BE2C (cell line): ENCODE results near the gene NTNG2.

Experiments used
- DNase-seq: peaks from one replicate; pipeline ENCODE4 v3.0.0-alpha.2; 2020
- H3K27me3 ChIP-seq: fragments of 250-450 bp; sonication (Bioruptor Pico); 2 replicates; pipeline ENCODE4 v1.5.1; 2020; ENCODE audit warnings: mild to moderate bottlenecking
- H3K36me3 ChIP-seq: fragments of 250-450 bp; sonication (Bioruptor Pico); 2 replicates; pipeline ENCODE4 v1.5.1; 2020; ENCODE audit warnings: mild to moderate bottlenecking
- H3K4me1 ChIP-seq: fragments of 250-450 bp; sonication (Bioruptor Pico); 2 replicates; pipeline ENCODE4 v1.5.1; 2020
- H3K4me3 ChIP-seq: 2 replicates; pipeline ENCODE4 v1.5.1; 2011; ENCODE audit warnings: low read depth, low read length
- H3K9me3 ChIP-seq: fragments of 250-450 bp; sonication (Bioruptor Pico); 2 replicates; pipeline ENCODE4 v1.5.1; 2020
- TF ChIP-seq, protein P1 (sequence below): IDR thresholded peaks from 2 replicates; pipeline ENCODE4 v1.5.1; 2012; ENCODE audit warnings: mild to moderate bottlenecking, low read depth, low read length

The NTNG2 gene

DNA sequence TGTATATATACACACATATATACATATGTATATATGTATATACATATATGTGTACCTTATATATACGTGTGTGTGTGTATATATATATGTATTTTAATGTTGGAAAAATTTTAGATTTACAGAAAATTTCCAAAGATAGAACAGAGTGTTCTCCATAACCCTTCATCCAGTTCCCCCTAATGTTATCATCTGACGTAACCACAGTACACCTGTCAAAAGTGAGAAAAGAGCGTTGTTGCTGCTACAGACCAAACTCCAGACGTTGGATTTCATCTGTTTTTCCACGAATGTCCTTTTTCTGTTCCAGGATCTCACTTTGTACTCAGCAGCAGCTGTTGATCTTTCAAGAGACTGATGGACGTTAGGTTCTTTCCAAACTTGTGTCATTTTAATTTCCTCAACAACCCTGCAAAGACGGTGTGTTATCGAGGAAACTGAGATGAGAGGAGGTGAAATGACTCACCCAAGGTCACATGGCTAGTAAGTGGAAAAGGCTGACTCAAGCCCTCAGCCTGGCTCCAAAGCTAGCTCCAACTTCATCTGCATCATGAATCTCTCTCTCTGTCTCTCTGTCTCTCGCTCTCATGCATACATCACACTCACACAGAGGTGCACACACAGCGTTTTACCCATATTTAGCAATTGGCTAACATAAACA, 17.0 kb upstream of the NTNG2 start:
- H3K4me3 ChIP-seq, result no peak overlapping the region
- DNase-seq, result no peak
- H3K27me3 ChIP-seq, result no peaks in the 10 kb centered on the region; the same call in 1 of the 2 replicates
- H3K36me3 ChIP-seq, result no peaks in the 10 kb centered on the region
- H3K9me3 ChIP-seq, result no peaks in the 10 kb centered on the region
- TF ChIP-seq, protein P1, sequence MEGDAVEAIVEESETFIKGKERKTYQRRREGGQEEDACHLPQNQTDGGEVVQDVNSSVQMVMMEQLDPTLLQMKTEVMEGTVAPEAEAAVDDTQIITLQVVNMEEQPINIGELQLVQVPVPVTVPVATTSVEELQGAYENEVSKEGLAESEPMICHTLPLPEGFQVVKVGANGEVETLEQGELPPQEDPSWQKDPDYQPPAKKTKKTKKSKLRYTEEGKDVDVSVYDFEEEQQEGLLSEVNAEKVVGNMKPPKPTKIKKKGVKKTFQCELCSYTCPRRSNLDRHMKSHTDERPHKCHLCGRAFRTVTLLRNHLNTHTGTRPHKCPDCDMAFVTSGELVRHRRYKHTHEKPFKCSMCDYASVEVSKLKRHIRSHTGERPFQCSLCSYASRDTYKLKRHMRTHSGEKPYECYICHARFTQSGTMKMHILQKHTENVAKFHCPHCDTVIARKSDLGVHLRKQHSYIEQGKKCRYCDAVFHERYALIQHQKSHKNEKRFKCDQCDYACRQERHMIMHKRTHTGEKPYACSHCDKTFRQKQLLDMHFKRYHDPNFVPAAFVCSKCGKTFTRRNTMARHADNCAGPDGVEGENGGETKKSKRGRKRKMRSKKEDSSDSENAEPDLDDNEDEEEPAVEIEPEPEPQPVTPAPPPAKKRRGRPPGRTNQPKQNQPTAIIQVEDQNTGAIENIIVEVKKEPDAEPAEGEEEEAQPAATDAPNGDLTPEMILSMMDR, result no peak
- peaks cover 5% of the 10 kb centered on the region; the same call in 1 of the 2 replicates for H3K4me1 ChIP-seq

DNA sequence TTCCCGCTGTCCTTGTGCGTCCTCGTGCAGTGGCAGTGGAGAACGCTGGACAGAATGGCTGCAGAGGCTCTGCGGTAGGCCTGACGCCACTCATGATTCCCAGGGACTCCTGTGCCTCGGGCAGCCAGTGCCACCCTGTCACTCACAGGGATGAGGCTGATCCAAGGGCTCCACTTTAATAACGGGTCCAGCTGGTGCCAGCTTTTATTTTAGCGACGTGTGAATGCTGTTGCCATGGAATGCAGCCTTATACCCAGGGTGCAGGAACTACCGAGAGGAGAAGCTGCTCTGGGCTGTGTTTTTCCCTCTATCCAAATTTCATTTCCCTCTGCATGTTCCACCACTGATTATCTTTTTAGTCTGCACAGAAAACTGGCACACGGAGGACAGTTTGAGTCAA, 15.8 kb upstream of the NTNG2 start:
- TF ChIP-seq, protein P1, result no peak
- Histone ChIP-seq H3K9me3 (no peaks in the 10 kb centered on the region), H3K4me1 (peaks cover 5% of the 10 kb centered on the region; the same call in 1 of the 2 replicates), H3K27me3 (no peaks in the 10 kb centered on the region; the same call in 1 of the 2 replicates), H3K4me3 (no peak overlapping the region), H3K36me3 (no peaks in the 10 kb centered on the region)
- DNase-seq, result no peak

DNA sequence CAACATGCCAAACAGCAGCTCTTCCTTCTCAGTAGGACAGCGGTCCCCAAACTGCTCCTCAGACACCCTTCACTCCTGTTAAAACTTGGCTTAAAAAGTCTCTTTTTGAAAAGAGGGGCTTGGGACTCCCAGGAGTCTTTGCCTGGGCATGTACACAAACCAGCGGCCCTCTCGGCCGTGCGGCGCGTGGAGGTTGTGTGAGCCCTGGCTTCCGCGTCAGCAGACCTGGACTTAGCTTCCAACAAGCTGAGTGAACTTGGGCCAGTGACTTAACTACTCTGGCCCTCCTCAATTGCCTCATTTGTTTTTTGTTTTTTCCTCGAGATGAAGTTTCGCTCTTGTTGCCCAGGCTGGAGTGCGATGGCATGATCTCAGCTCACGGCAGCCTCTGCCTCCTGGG, 15.3 kb upstream of the NTNG2 start:
- H3K4me1 ChIP-seq, result peaks cover 5% of the 10 kb centered on the region; the same call in 1 of the 2 replicates
- DNase-seq, result no peak
- H3K27me3 ChIP-seq, result no peaks in the 10 kb centered on the region; the same call in 1 of the 2 replicates
- TF ChIP-seq, protein P1, result no peak
- no peaks in the 10 kb centered on the region for H3K9me3 ChIP-seq
- H3K4me3 ChIP-seq, result no peak overlapping the region
- no peaks in the 10 kb centered on the region for H3K36me3 ChIP-seq

DNA sequence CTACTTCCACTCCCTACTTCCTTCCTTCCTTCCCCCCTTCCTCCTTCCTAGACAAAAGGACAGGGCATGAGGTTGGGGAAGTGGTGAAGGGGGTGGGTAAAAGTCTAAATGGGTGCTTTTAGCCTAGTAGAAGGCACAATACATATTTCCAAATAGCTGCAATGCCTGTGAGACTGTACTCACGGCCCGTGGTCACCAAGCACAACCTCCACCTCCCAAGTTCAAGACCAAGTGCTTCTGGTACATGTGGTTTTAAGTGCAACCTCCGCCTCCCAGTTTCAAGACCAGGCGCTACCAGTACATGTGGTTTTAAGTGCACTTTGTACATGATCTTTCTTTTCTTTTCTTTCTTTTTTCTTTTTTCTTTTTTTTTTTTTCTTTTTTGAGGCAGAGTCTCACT, 14.5 kb upstream of the NTNG2 start:
- H3K4me3 ChIP-seq, result no peak overlapping the region
- TF ChIP-seq, protein P1, result no peak
- peaks cover 5% of the 10 kb centered on the region; the same call in 1 of the 2 replicates for H3K4me1 ChIP-seq
- DNase-seq, result no peak
- H3K27me3 ChIP-seq, result no peaks in the 10 kb centered on the region; the same call in 1 of the 2 replicates
- no peaks in the 10 kb centered on the region for H3K9me3 ChIP-seq
- H3K36me3 ChIP-seq, result no peaks in the 10 kb centered on the region

DNA sequence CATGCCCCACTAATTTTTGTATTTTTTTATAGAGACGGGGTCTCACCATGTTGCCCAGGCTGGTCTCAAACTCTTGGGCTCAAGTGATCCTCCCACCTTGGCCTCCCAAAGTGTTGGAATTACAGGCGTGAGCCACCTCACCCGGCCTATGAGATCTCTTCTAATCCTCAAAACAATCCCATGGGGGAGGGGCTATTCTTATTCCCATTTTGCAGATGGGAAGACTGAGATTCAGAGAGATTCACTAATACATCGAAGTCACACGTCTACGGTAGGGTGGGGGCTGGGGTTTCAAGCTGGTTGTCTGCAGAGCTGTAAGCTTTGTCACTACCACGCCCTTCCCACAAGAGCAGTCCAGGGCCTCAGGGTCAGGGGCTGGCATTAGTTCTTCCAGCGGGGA, 14.0 kb upstream of the NTNG2 start:
- H3K9me3 ChIP-seq, result no peaks in the 10 kb centered on the region
- no peaks in the 10 kb centered on the region; the same call in 1 of the 2 replicates for H3K27me3 ChIP-seq
- DNase-seq, result no peak
- TF ChIP-seq, protein P1, result no peak
- H3K36me3 ChIP-seq, result no peaks in the 10 kb centered on the region
- no peak overlapping the region for H3K4me3 ChIP-seq
- peaks cover 2% of the 10 kb centered on the region; the same call in 1 of the 2 replicates for H3K4me1 ChIP-seq

DNA sequence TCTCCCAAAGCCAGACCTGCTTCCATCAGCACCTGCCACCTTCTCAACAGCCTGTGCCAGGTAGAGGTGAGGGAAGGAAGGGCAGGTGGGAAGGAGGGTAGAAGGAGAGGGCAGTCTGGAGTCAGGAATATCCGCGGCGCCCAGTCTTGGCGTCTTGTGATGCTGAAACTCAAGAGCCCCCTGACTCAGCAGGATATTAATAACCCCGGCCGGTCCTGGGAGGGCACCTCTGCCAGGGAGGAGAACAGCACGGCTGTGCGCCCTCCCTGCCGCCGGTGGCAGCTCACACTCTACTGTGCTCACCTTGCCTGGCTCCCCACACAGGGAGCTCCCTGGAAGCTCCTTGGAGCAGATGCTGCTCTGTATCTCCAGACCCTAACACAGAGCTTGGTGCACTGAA, 11.6 kb upstream of the NTNG2 start:
- H3K4me1 ChIP-seq, result no peaks in the 10 kb centered on the region
- H3K27me3 ChIP-seq, result no peaks in the 10 kb centered on the region; the same call in 1 of the 2 replicates
- no peaks in the 10 kb centered on the region for H3K9me3 ChIP-seq
- H3K36me3 ChIP-seq, result no peaks in the 10 kb centered on the region
- TF ChIP-seq, protein P1, result no peak
- DNase-seq, result no peak
- H3K4me3 ChIP-seq, result no peak overlapping the region
